Hepatocyte (in vitro differentiated cells): Measurements from ENCODE around the gene CEBPE.

ENCODE experiments used
- EZH2 ChIP-seq: fragments of 200-600 bp; sonication (generic); IDR thresholded peaks from 2 replicates; pipeline ENCODE4 v1.6.1; 2016; ENCODE audit warnings: antibody characterized with exemption, mild to moderate bottlenecking, borderline replicate concordance
- EZH2phosphoT487 ChIP-seq: fragments of 200-600 bp; sonication (generic); IDR thresholded peaks from one replicate; pipeline ENCODE4 v1.6.1; 2018; ENCODE audit warnings: antibody characterized with exemption, mild to moderate bottlenecking, low read depth, moderate library complexity; ENCODE audit not compliant: unreplicated experiment, severe bottlenecking
- TF ChIP-seq, protein P1 (sequence below): fragments of 200-600 bp; sonication (generic); IDR thresholded peaks from 2 replicates; pipeline ENCODE4 v1.5.1; 2016; ENCODE audit warnings: antibody characterized with exemption, mild to moderate bottlenecking; ENCODE audit not compliant: poor library complexity

DNA sequence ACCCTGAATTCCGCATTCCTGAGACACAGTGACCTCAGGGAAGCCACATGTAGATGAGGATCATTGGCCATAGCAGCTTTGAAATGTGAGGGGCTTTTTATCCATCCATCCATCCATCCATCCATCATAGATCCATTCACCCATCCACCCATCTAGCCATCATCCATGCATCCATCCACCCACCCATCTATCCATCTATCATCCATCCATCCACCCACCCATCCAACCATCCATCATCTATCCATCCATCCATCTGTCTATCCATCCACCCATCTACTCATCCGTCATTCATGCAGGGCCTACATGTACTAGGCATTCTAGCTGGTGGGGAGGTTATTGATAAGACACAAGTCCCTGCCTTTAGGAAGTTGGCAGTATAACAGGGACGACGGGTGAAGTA is 27.9 kb upstream of the CEBPE start:
- TF ChIP-seq, protein P1, sequence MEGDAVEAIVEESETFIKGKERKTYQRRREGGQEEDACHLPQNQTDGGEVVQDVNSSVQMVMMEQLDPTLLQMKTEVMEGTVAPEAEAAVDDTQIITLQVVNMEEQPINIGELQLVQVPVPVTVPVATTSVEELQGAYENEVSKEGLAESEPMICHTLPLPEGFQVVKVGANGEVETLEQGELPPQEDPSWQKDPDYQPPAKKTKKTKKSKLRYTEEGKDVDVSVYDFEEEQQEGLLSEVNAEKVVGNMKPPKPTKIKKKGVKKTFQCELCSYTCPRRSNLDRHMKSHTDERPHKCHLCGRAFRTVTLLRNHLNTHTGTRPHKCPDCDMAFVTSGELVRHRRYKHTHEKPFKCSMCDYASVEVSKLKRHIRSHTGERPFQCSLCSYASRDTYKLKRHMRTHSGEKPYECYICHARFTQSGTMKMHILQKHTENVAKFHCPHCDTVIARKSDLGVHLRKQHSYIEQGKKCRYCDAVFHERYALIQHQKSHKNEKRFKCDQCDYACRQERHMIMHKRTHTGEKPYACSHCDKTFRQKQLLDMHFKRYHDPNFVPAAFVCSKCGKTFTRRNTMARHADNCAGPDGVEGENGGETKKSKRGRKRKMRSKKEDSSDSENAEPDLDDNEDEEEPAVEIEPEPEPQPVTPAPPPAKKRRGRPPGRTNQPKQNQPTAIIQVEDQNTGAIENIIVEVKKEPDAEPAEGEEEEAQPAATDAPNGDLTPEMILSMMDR = no peak
- no peak for TF ChIP-seq EZH2
- no peak for TF ChIP-seq EZH2phosphoT487
